ENCODE results near the gene LTBP3. TPM values are rescaled to one million over a fixed set of nuclear protein-coding genes. Genes with fewer than 3 reads are reported as not detected.
A peak's percentile ranks its signal among the peaks of the same experiment; 100 is the strongest.

The LTBP3 gene
- total and polyA plus RNA-seq, 9 of the 15 experiments (the other 6 are each of a cell fraction or from before 2014, with no cell fraction given) = 0.06 to 20.5 (median 4.8) TPM

DNA sequence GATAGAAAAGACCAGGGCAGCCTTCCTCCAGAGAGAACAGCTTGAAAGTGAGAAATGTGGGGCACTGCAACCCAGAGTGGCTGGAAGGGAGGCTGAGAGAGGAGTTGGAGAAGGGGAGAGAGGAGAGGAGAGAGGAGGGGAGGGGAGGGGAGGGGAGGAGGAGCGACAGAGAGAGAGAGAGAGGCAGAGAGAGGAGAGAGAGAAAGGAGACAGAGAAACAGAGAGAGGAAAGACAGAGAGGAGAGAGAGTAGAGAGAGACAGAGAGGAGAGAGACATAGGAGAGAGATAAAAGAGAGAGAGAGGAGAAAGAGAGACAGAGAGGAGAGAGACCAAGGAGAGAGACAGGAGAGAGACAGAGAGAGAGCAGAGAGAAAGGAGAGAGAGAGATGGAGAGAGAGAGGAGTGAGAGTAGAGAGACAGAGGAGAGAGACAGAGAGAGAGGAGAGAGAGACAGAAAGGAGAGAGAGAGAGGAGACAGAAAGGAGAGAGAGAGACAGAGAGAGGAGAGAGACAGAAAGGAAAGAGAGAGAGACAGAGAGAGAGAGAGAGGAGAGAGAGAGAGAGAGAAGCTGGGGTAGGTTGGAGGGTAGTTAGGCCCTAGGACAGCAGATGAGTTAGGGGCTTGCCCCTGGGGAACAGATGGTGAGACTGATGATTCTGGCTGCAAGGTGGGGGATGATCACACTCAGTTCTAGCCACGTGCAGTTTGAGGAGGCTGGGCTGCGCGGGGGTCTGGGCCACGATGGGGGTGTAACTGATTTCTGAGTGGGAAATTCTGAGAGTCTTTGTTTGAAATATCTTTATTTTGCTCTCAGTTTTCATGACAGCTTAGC is 41.8 kb downstream of the LTBP3 start (continued):
- TF ChIP-seq, protein P1, sequence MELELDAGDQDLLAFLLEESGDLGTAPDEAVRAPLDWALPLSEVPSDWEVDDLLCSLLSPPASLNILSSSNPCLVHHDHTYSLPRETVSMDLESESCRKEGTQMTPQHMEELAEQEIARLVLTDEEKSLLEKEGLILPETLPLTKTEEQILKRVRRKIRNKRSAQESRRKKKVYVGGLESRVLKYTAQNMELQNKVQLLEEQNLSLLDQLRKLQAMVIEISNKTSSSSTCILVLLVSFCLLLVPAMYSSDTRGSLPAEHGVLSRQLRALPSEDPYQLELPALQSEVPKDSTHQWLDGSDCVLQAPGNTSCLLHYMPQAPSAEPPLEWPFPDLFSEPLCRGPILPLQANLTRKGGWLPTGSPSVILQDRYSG (tag; conservative IDR thresholded peaks at IDR 0.05; ENCODE audit: low read depth) = no peak
- TF ChIP-seq NCOR1 (IDR thresholded peaks at IDR 0.05) (0 out of 2 replicates have a peak, but pooled peaks have one; percentile 36), ZNF398 (CRISPR knock-in tag; IDR thresholded peaks at IDR 0.05) (no peak), TAF15 (IDR thresholded peaks at IDR 0.05; ENCODE audit: low read depth, low read length) (no peak), PTTG1 (tag; IDR thresholded peaks at IDR 0.05; ENCODE audit: low read depth) (no peak), ZNF583 (CRISPR knock-in tag; IDR thresholded peaks at IDR 0.05) (no peak), FOXA3 (CRISPR knock-in tag; conservative IDR thresholded peaks at IDR 0.05 in 1 of 2, IDR thresholded peaks at IDR 0.05 in 1 of 2) (no peak), DACH1 (IDR thresholded peaks at IDR 0.05; ENCODE audit: partially characterized antibody) (no peak), ZNF197 (CRISPR knock-in tag; IDR thresholded peaks at IDR 0.05; ENCODE audit: low read depth) (no peak), MYBL2 (IDR thresholded peaks at IDR 0.05; ENCODE audit: low read depth) (no peak), MYBL2 (CRISPR knock-in tag; IDR thresholded peaks at IDR 0.05; ENCODE audit: borderline replicate concordance) (no peak), KHSRP (IDR thresholded peaks at IDR 0.05) (no peak), HLTF (IDR thresholded peaks at IDR 0.05) (peak; percentile 81), NR2C1 (IDR thresholded peaks at IDR 0.05) (no peak), NR2C1 (tag; IDR thresholded peaks at IDR 0.05) (no peak), MEF2A (IDR thresholded peaks at IDR 0.05; ENCODE audit: control insufficient read depth, low read depth, low read length) (no peak), CSDE1 (IDR thresholded peaks at IDR 0.05) (peak in 1 of 2 experiments; percentile 70; a peak in 1 of 4 replicates)
- TF ChIP-seq, protein P2, sequence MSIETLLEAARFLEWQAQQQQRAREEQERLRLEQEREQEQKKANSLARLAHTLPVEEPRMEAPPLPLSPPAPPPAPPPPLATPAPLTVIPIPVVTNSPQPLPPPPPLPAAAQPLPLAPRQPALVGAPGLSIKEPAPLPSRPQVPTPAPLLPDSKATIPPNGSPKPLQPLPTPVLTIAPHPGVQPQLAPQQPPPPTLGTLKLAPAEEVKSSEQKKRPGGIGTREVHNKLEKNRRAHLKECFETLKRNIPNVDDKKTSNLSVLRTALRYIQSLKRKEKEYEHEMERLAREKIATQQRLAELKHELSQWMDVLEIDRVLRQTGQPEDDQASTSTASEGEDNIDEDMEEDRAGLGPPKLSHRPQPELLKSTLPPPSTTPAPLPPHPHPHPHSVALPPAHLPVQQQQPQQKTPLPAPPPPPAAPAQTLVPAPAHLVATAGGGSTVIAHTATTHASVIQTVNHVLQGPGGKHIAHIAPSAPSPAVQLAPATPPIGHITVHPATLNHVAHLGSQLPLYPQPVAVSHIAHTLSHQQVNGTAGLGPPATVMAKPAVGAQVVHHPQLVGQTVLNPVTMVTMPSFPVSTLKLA (conservative IDR thresholded peaks at IDR 0.05) = no peak
- TF ChIP-seq, protein P3, sequence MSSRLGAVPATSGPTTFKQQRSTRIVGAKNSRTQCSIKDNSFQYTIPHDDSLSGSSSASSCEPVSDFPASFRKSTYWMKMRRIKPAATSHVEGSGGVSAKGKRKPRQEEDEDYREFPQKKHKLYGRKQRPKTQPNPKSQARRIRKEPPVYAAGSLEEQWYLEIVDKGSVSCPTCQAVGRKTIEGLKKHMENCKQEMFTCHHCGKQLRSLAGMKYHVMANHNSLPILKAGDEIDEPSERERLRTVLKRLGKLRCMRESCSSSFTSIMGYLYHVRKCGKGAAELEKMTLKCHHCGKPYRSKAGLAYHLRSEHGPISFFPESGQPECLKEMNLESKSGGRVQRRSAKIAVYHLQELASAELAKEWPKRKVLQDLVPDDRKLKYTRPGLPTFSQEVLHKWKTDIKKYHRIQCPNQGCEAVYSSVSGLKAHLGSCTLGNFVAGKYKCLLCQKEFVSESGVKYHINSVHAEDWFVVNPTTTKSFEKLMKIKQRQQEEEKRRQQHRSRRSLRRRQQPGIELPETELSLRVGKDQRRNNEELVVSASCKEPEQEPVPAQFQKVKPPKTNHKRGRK (tag; IDR thresholded peaks at IDR 0.05) = peak; percentile 68
- TF ChIP-seq, protein P4, sequence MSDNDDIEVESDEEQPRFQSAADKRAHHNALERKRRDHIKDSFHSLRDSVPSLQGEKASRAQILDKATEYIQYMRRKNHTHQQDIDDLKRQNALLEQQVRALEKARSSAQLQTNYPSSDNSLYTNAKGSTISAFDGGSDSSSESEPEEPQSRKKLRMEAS (CRISPR knock-in tag; IDR thresholded peaks at IDR 0.05) = no peak
